Osteoblast (primary cell): Measurements from ENCODE around the gene TTLL7. TPM values are rescaled to one million over a fixed set of nuclear protein-coding genes. Genes with fewer than 3 reads are reported as not detected.

Experiments
- DNase-seq: peaks from one replicate; pipeline ENCODE4 v3.0.0; 2011; ENCODE audit warnings: low spot score, mixed read lengths; ENCODE audit not compliant: insufficient read length; ENCODE audit errors: missing footprints
- H2AFZ ChIP-seq: 2 replicates; pipeline ENCODE4 v1.6.0; 2011; ENCODE audit warnings: mild to moderate bottlenecking, low read length
- H3K27ac ChIP-seq: 2 replicates; pipeline ENCODE4 v1.5.1; 2011; ENCODE audit warnings: mild to moderate bottlenecking, low read depth, low read length, moderate library complexity
- H3K27me3 ChIP-seq: 2 replicates; pipeline ENCODE4 v1.6.0; 2012; ENCODE audit warnings: mild to moderate bottlenecking, control low read depth, inconsistent platforms, low read length, moderate library complexity; ENCODE audit not compliant: insufficient read depth
- H3K36me3 ChIP-seq: 2 replicates; pipeline ENCODE4 v1.5.1; 2011; ENCODE audit warnings: mild to moderate bottlenecking, low read length, control low read depth, moderate library complexity; ENCODE audit not compliant: insufficient read depth
- H3K4me1 ChIP-seq: 2 replicates; pipeline ENCODE4 v1.5.1; 2011; ENCODE audit warnings: mild to moderate bottlenecking, low read length, control low read depth, moderate library complexity; ENCODE audit not compliant: insufficient read depth
- H3K4me2 ChIP-seq: 2 replicates; pipeline ENCODE4 v1.6.0; 2011; ENCODE audit warnings: mild to moderate bottlenecking, low read length; ENCODE audit not compliant: insufficient read depth
- H3K4me3 ChIP-seq: fragments of 200-600 bp; sonication (generic); 3 replicates; pipeline ENCODE4 v1.5.1; 2012; ENCODE audit warnings: mild to moderate bottlenecking, low read length, inconsistent platforms; ENCODE audit not compliant: insufficient read depth
- H3K79me2 ChIP-seq: 2 replicates; pipeline ENCODE4 v1.6.0; 2012; ENCODE audit warnings: mild to moderate bottlenecking, low read length, control low read depth, inconsistent platforms; ENCODE audit not compliant: insufficient read depth
- H3K9me3 ChIP-seq: 2 replicates; pipeline ENCODE4 v1.5.1; 2011; ENCODE audit warnings: low read depth, low read length, control low read depth
- H4K20me1 ChIP-seq: 2 replicates; pipeline ENCODE4 v1.6.0; 2012; ENCODE audit warnings: mild to moderate bottlenecking, low read length, control low read depth; ENCODE audit not compliant: insufficient read depth
- CTCF ChIP-seq: IDR thresholded peaks from 2 replicates; pipeline ENCODE4 v1.5.1; 2011; ENCODE audit warnings: mild to moderate bottlenecking, low read depth, low read length, moderate library complexity; ENCODE audit errors: extremely low read depth
- total RNA-seq: library from RNA; depleted of rRNA; stranded (reverse); fragments of >200 nt; gene quantifications from 2 replicates; pipeline ENCODE4 v1.2.3, GENCODE V29; 2012

TTLL7 gene
- total RNA-seq, 1 donor = 13.8 TPM

GRCh38 chr1:83931658-83932253 lies 67.2 kb downstream of the TTLL7 start:
- H3K79me2 ChIP-seq = no peaks in the 10 kb centered on the region
- no peak for DNase-seq
- no peak overlapping the region for H3K4me3 ChIP-seq
- H3K36me3 ChIP-seq = no peaks in the 10 kb centered on the region
- no peak overlapping the region for H3K27ac ChIP-seq
- peaks cover 6% of the 10 kb centered on the region for H3K4me1 ChIP-seq
- no peak overlapping the region for H2AFZ ChIP-seq
- TF ChIP-seq CTCF = peak; percentile 72
- H4K20me1 ChIP-seq = no peaks in the 10 kb centered on the region
- H3K27me3 ChIP-seq = no peaks in the 10 kb centered on the region
- no peak overlapping the region for H3K4me2 ChIP-seq
- H3K9me3 ChIP-seq = no peaks in the 10 kb centered on the region

GRCh38 chr1:83929184-83929583 lies 69.7 kb downstream of the TTLL7 start:
- H3K4me1 ChIP-seq = peaks cover 6% of the 10 kb centered on the region
- TF ChIP-seq CTCF = no peak
- DNase-seq = no peak

GRCh38 chr1:83928396-83928795 lies 70.5 kb downstream of the TTLL7 start:
- Histone ChIP-seq H3K4me2 (no peak overlapping the region), H4K20me1 (no peaks in the 10 kb centered on the region), H3K27ac (no peak overlapping the region), H3K4me3 (no peak overlapping the region), H3K36me3 (no peaks in the 10 kb centered on the region), H3K4me1 (peaks cover 6% of the 10 kb centered on the region), H3K27me3 (no peaks in the 10 kb centered on the region), H3K9me3 (no peaks in the 10 kb centered on the region), H3K79me2 (no peaks in the 10 kb centered on the region), H2AFZ (no peak overlapping the region)
- no peak for TF ChIP-seq CTCF
- no peak for DNase-seq

More at GRCh38 chr1:83929184-83929583, 69.7 kb downstream of the TTLL7 start:
- no peaks in the 10 kb centered on the region for H3K27me3 ChIP-seq
- no peaks in the 10 kb centered on the region for H3K79me2 ChIP-seq
- H3K36me3 ChIP-seq = no peaks in the 10 kb centered on the region
- H3K4me2 ChIP-seq = no peak overlapping the region
- no peak overlapping the region for H3K27ac ChIP-seq
- H3K4me3 ChIP-seq = no peak overlapping the region
- H4K20me1 ChIP-seq = no peaks in the 10 kb centered on the region
- no peak overlapping the region for H2AFZ ChIP-seq
- H3K9me3 ChIP-seq = no peaks in the 10 kb centered on the region

- TF ChIP-seq CTCF = no peak
- Histone ChIP-seq H3K4me3 (no peak overlapping the region), H3K36me3 (no peaks in the 10 kb centered on the region), H3K27ac (no peak overlapping the region), H2AFZ (no peak overlapping the region), H3K79me2 (no peaks in the 10 kb centered on the region), H3K4me1 (peaks cover 6% of the 10 kb centered on the region), H4K20me1 (no peaks in the 10 kb centered on the region), H3K27me3 (no peaks in the 10 kb centered on the region), H3K9me3 (no peaks in the 10 kb centered on the region), H3K4me2 (no peak overlapping the region)
- DNase-seq = no peak
Measured at GRCh38 chr1:83927701-83928100, 71.2 kb downstream of the TTLL7 start.
